ENCODE measurements around the gene PRDM5.

DNA sequence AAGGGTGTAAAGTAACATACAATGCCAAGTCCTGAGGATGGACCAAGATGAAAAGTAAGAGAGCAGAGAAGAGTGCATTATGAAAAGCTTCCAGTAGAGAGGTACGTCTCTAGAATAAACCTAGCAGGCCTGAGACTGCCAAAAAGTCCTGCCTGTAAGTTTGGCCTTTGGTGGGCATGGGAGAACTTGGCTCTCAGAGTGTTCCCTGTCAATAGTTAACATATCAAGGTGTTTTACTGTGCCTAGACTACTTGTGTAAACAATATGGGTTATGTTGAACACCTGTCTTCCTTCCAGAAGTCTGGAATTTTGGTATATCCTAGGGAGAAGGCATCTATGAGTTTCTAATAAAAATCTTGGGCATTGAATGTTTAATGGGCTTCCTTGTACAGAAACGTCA is 60.1 kb downstream of the PRDM5 start:
- TF ChIP-seq CEBPB (IDR thresholded peaks at IDR 0.05; ENCODE audit: low read depth): no peak
- TF ChIP-seq POLR2A (IDR thresholded peaks at IDR 0.05; ENCODE audit: borderline replicate concordance, extremely low read depth, insufficient read depth, insufficient read length): no peak
- no peak for TF ChIP-seq RAD21 (IDR thresholded peaks at IDR 0.05; ENCODE audit: low read depth)
- TF ChIP-seq EZH2 (IDR thresholded peaks at IDR 0.05): no peak
- no peak for TF ChIP-seq CTCF (IDR thresholded peaks at IDR 0.05 in 2 of 3, conservative IDR thresholded peaks at IDR 0.05 in 1 of 3; ENCODE audit: borderline replicate concordance in 1 of 3, insufficient read depth in 1 of 3, low read depth in 2 of 3, low read length in 2 of 3)
- TF ChIP-seq SIN3A (IDR thresholded peaks at IDR 0.05; ENCODE audit: low read depth): no peak
- no peak for TF ChIP-seq SP1 (IDR thresholded peaks at IDR 0.05; ENCODE audit: low read depth)
- TF ChIP-seq MAX (IDR thresholded peaks at IDR 0.05): no peak
- TF ChIP-seq TCF7L2 (IDR thresholded peaks at IDR 0.05; ENCODE audit: borderline replicate concordance, extremely low read depth, insufficient read depth, insufficient read length): no peak
- no peak for TF ChIP-seq POLR2AphosphoS5 (IDR thresholded peaks at IDR 0.05; ENCODE audit: low read depth, low read length)
